Esophagus squamous epithelium (tissue), 5 donors: Measurements from ENCODE around the gene C14orf180. TPM values are rescaled to one million over a fixed set of nuclear protein-coding genes. Genes with fewer than 3 reads are reported as not detected.

Source experiments
- DNase-seq: peaks from one replicate; lab custom pipeline; 2025; lab: John Stamatoyannopoulos, UW
- H3K27ac ChIP-seq, 4 donors: fragments of 200-600 bp; sonication (generic); one replicate each; pipeline ENCODE4 v1.5.1; 2016 to 2019; ENCODE audit warnings: mild to moderate bottlenecking in 1 of 4
- H3K27me3 ChIP-seq, 4 donors: fragments of 200-600 bp; sonication (generic); 1 replicate in 3 of 4; 2 replicates in 1 of 4; pipeline versions ENCODE4 v1.5.1 to v1.6.0; 2017 to 2021; ENCODE audit warnings: antibody characterized with exemption in 1 of 4
- H3K36me3 ChIP-seq, 3 donors: fragments of 200-600 bp; sonication (generic); one replicate each; pipeline ENCODE4 v1.5.1; 2016 to 2019
- H3K4me1 ChIP-seq, 3 donors: fragments of 200-600 bp; sonication (generic); one replicate each; pipeline ENCODE4 v1.5.1; 2017 to 2019
- H3K4me3 ChIP-seq, 4 donors: fragments of 200-600 bp; sonication (generic); 1 replicate in 3 of 4; 2 replicates in 1 of 4; pipeline ENCODE4 v1.5.1; 2016 to 2019; ENCODE audit warnings: mild to moderate bottlenecking in 2 of 4, moderate library complexity in 1 of 4
- H3K9me3 ChIP-seq, 3 donors: fragments of 200-600 bp; sonication (generic); one replicate each; pipeline ENCODE4 v1.5.1; 2016 to 2019
- CTCF ChIP-seq, 6 experiments: fragments of 450-650 bp in 4 of 6; fragments of 200-600 bp in 2 of 6; sonication (generic) in 2 of 6; IDR thresholded peaks; one replicate each; pipeline ENCODE4 v1.5.1; 2016 to 2019; ENCODE audit warnings: antibody characterized with exemption in 6 of 6, mild to moderate bottlenecking in 4 of 6, moderate library complexity in 4 of 6
- POLR2A ChIP-seq, 4 donors: fragments of 450-650 bp; IDR thresholded peaks; one replicate each; pipeline ENCODE4 v1.6.1; 2017; ENCODE audit warnings: antibody characterized with exemption in 4 of 4, mild to moderate bottlenecking in 4 of 4, moderate library complexity in 3 of 4
- WGBS, 2 donors: methylation state at CpG; one replicate each; pipeline ENCODE4 v1.1.5; 2018; 5-methylcytosine and 5-hydroxymethylcytosine counted together
- intact Hi-C: fragments of 100-400 bp; cut with DNase I; formaldehyde crosslinking; loops from one replicate; pipeline ENCODE4 v1.15.0; 2022
- total RNA-seq, 4 donors: library from RNA; depleted of rRNA; stranded (reverse); fragments of >200 nt; gene quantifications; one replicate each; pipeline ENCODE4 v1.1.0, GENCODE V29; 2016
- donor health status: DM: yes; HTN: yes; CAD: no.

Gene C14orf180
- total RNA-seq, 4 donors from 2014 or later: not detected

- no peak overlapping the region for H3K4me3 ChIP-seq
- no peaks in the 10 kb centered on the region for H3K4me1 ChIP-seq
- no peaks in the 10 kb centered on the region for H3K36me3 ChIP-seq
- TF ChIP-seq POLR2A (IDR thresholded peaks at IDR 0.05): no peak
- no peak for TF ChIP-seq CTCF (IDR thresholded peaks at IDR 0.05)
- H3K27me3 ChIP-seq: peaks cover 0 to 71% (median 0%) of the 10 kb centered on the region in 4 donors
- no peaks in the 10 kb centered on the region for H3K9me3 ChIP-seq
- intact Hi-C loops: no loop called here
- DNase-seq: no peak
- WGBS, 2 donors: 54% methylated on average over 2 of the region's 12 CpGs; no CpG with 5 or more reads in 1 of the 2 donors
- no peak overlapping the region for H3K27ac ChIP-seq
Observed at GRCh38 chr14:104593710-104594136, 14.2 kb downstream of the C14orf180 start.

GRCh38 chr14:104594310-104595046 lies 14.9 kb downstream of the C14orf180 start:
- Histone ChIP-seq H3K27ac (no peak overlapping the region), H3K27me3 (peaks cover 0 to 71% (median 0%) of the 10 kb centered on the region in 4 donors), H3K4me3 (no peak overlapping the region), H3K4me1 (no peaks in the 10 kb centered on the region), H3K9me3 (no peaks in the 10 kb centered on the region), H3K36me3 (no peaks in the 10 kb centered on the region)
- 67 to 81% methylated on average over 3 to 6 of the region's 15 CpGs for WGBS, 2 donors
- intact Hi-C loops: no loop called here
- no peak for DNase-seq
- no peak for TF ChIP-seq POLR2A (IDR thresholded peaks at IDR 0.05)
- TF ChIP-seq CTCF (IDR thresholded peaks at IDR 0.05): no peak

- TF ChIP-seq POLR2A (IDR thresholded peaks at IDR 0.05) (no peak), CTCF (IDR thresholded peaks at IDR 0.05) (no peak)
- Histone ChIP-seq H3K4me1 (no peaks in the 10 kb centered on the region), H3K4me3 (no peak overlapping the region), H3K9me3 (no peaks in the 10 kb centered on the region), H3K27ac (no peak overlapping the region), H3K36me3 (no peaks in the 10 kb centered on the region), H3K27me3 (peaks cover 0 to 77% (median 0%) of the 10 kb centered on the region in 4 donors)
- WGBS, 2 donors: 77% methylated on average over 4 of the region's 14 CpGs; no CpG with 5 or more reads in 1 of the 2 donors
- DNase-seq: no peak
- intact Hi-C loops: no loop called here
Observed at GRCh38 chr14:104595116-104595675, 15.6 kb downstream of the C14orf180 start.

- peaks cover 0 to 85% (median 0%) of the 10 kb centered on the region in 4 donors for H3K27me3 ChIP-seq
- no peak for TF ChIP-seq POLR2A (IDR thresholded peaks at IDR 0.05)
- no peak for TF ChIP-seq CTCF (IDR thresholded peaks at IDR 0.05)
- intact Hi-C loops: no loop called here
Observed at GRCh38 chr14:104595911-104596450, 16.4 kb downstream of the C14orf180 start.

GRCh38 chr14:104596451-104596918 lies 16.9 kb downstream of the C14orf180 start:
- H3K9me3 ChIP-seq: no peaks in the 10 kb centered on the region
- TF ChIP-seq CTCF (IDR thresholded peaks at IDR 0.05): no peak
- no peak for TF ChIP-seq POLR2A (IDR thresholded peaks at IDR 0.05)
- H3K27me3 ChIP-seq: peaks cover 0 to 88% (median 0%) of the 10 kb centered on the region in 4 donors
- no peak overlapping the region for H3K4me3 ChIP-seq
- H3K27ac ChIP-seq: no peak overlapping the region
- DNase-seq: no peak
- 69 to 93% methylated on average over 3 to 5 of the region's 11 CpGs for WGBS, 2 donors
- intact Hi-C loops: no loop called here
- H3K36me3 ChIP-seq: no peaks in the 10 kb centered on the region
- no peaks in the 10 kb centered on the region for H3K4me1 ChIP-seq

More at GRCh38 chr14:104595911-104596450, 16.4 kb downstream of the C14orf180 start:
- Histone ChIP-seq H3K9me3 (no peaks in the 10 kb centered on the region), H3K27ac (no peak overlapping the region), H3K4me1 (no peaks in the 10 kb centered on the region), H3K36me3 (no peaks in the 10 kb centered on the region), H3K4me3 (no peak overlapping the region)
- WGBS, 2 donors: 68 to 71% methylated on average over 5 of the region's 6 CpGs
- DNase-seq: no peak
